Subcutaneous abdominal adipose tissue (tissue), 5 donors: ENCODE measurements around the gene FURIN.

Experiments used
- H3K27ac ChIP-seq: one replicate; pipeline ENCODE4 v1.7.0; 2013; ENCODE audit warnings: low read depth, mild to moderate bottlenecking, inconsistent platforms, low read length, moderate library complexity
- H3K27me3 ChIP-seq, 5 donors: one replicate each; pipeline ENCODE4 v1.7.0; 2013; ENCODE audit warnings: low read length in 5 of 5, inconsistent platforms in 1 of 5; ENCODE audit not compliant: control insufficient read depth in 5 of 5, insufficient read depth in 4 of 5
- H3K36me3 ChIP-seq, 5 donors: one replicate each; pipeline ENCODE4 v1.7.0; 2013; ENCODE audit warnings: low read length in 5 of 5; ENCODE audit not compliant: control insufficient read depth in 5 of 5, insufficient read depth in 5 of 5
- H3K4me1 ChIP-seq, 5 donors: one replicate each; pipeline ENCODE4 v1.7.0; 2013; ENCODE audit warnings: low read length in 5 of 5, mild to moderate bottlenecking in 3 of 5, moderate library complexity in 1 of 5; ENCODE audit not compliant: control insufficient read depth in 5 of 5, insufficient read depth in 5 of 5
- H3K4me3 ChIP-seq, 5 donors: one replicate each; pipeline ENCODE4 v1.7.0; 2013; ENCODE audit warnings: low read length in 5 of 5, low read depth in 1 of 5
- H3K9ac ChIP-seq, 5 donors: one replicate each; pipeline ENCODE4 v1.7.0; 2013; ENCODE audit warnings: low read length in 5 of 5, mild to moderate bottlenecking in 4 of 5, moderate library complexity in 3 of 5
- H3K9me3 ChIP-seq, 5 donors: one replicate each; pipeline ENCODE4 v1.7.0; 2013; ENCODE audit warnings: low read length in 5 of 5; ENCODE audit not compliant: control insufficient read depth in 5 of 5
- donor health status: healthy.
- donor health status: healthy.
- donor health status: healthy.
- donor health status: healthy.
- donor health status: healthy.

FURIN gene

GRCh38 chr15:90885432-90886290, 17.3 kb downstream of the FURIN start:
- Histone ChIP-seq H3K9me3 (no peaks in the 10 kb centered on the region), H3K27me3 (no peaks in the 10 kb centered on the region), H3K4me3 (peak overlapping the region; percentile 52 to 83 (median 74)), H3K36me3 (peaks cover 0 to 54% (median 47%) of the 10 kb centered on the region in 5 donors), H3K27ac (peak overlapping the region; percentile 89), H3K4me1 (peaks cover 5 to 44% (median 36%) of the 10 kb centered on the region in 5 donors), H3K9ac (peak overlapping the region; percentile 18 to 94 (median 84))

GRCh38 chr15:90886291-90886614, 17.9 kb downstream of the FURIN start:
- Histone ChIP-seq H3K4me1 (peaks cover 5 to 44% (median 36%) of the 10 kb centered on the region in 5 donors), H3K9me3 (no peaks in the 10 kb centered on the region), H3K27ac (peak overlapping the region; percentile 89), H3K4me3 (peak overlapping the region in 3 of 5 donors; percentile 16 to 83 (median 74)), H3K9ac (peak overlapping the region in 2 of 5 donors; percentile 18 to 90), H3K27me3 (no peaks in the 10 kb centered on the region), H3K36me3 (peaks cover 0 to 54% (median 47%) of the 10 kb centered on the region in 5 donors)

- Histone ChIP-seq H3K9me3 (no peaks in the 10 kb centered on the region), H3K36me3 (peaks cover 0 to 54% (median 47%) of the 10 kb centered on the region in 5 donors), H3K27me3 (no peaks in the 10 kb centered on the region), H3K4me3 (no peak overlapping the region), H3K27ac (no peak overlapping the region), H3K4me1 (peaks cover 5 to 44% (median 36%) of the 10 kb centered on the region in 5 donors), H3K9ac (no peak overlapping the region)
Measured at GRCh38 chr15:90887037-90887481, 18.7 kb downstream of the FURIN start.

DNA sequence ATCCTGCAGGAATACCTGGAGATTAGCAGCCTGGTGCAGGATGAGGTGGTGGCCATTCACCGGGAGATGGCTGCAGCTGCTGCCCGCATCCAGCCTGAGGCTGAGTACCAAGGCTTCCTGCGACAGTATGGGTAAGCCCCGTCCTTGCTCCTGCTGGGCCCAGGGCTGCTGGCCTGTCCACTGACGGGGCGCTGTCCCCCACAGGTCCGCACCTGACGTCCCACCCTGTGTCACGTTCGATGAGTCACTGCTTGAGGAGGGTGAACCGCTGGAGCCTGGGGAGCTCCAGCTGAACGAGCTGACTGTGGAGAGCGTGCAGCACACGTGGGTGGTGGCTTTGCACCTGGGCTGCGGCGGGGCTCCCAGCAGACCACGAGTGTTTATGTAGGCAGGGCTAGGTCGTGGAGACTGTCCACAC, 20.9 kb downstream of the FURIN start:
- H3K36me3 ChIP-seq, result peaks cover 0 to 70% (median 64%) of the 10 kb centered on the region in 5 donors
- H3K9ac ChIP-seq, result no peak overlapping the region
- peaks cover 2 to 27% (median 24%) of the 10 kb centered on the region in 5 donors for H3K4me1 ChIP-seq
- no peaks in the 10 kb centered on the region for H3K9me3 ChIP-seq
- H3K4me3 ChIP-seq, result no peak overlapping the region
- no peak overlapping the region for H3K27ac ChIP-seq
- H3K27me3 ChIP-seq, result no peaks in the 10 kb centered on the region

DNA sequence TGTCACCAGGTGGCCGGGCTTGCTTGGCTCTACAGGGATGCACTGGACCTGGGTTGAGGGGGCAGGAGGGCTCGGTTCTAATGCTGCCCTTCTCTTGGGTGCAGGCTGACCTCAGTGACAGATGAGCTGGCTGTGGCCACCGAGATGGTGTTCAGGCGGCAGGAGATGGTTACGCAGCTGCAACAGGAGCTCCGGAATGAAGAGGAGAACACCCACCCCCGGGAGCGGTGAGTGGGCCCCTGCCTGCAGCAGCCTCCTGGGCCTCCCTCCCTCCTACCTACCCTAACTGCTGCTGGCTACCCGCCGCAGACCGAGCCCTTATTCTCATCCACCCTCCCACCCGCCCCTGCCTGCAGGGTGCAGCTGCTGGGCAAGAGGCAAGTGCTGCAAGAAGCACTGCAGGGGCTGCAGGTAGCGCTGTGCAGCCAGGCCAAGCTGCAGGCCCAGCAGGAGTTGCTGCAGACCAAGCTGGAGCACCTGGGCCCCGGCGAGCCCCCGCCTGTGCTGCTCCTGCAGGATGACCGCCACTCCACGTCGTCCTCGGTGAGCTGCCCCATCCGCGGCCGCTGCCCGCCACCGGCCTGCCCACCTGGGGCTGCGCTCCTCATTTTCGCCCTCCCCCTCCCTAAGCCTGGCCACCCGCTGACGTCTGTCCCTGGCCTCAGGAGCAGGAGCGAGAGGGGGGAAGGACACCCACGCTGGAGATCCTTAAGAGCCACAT, 21.5 kb downstream of the FURIN start:
- Histone ChIP-seq H3K36me3 (peaks cover 0 to 75% (median 66%) of the 10 kb centered on the region in 5 donors), H3K27ac (no peak overlapping the region), H3K27me3 (no peaks in the 10 kb centered on the region), H3K4me1 (peaks cover 2 to 22% (median 18%) of the 10 kb centered on the region in 5 donors), H3K9ac (no peak overlapping the region), H3K9me3 (no peaks in the 10 kb centered on the region), H3K4me3 (no peak overlapping the region)

- H3K36me3 ChIP-seq, result peaks cover 0 to 84% (median 75%) of the 10 kb centered on the region in 5 donors
- H3K4me1 ChIP-seq, result peaks cover 0 to 21% (median 11%) of the 10 kb centered on the region in 5 donors
- H3K27me3 ChIP-seq, result no peaks in the 10 kb centered on the region
- no peak overlapping the region for H3K27ac ChIP-seq
- no peaks in the 10 kb centered on the region for H3K9me3 ChIP-seq
- H3K4me3 ChIP-seq, result no peak overlapping the region
- no peak overlapping the region for H3K9ac ChIP-seq
Measured at GRCh38 chr15:90890839-90891238, 22.5 kb downstream of the FURIN start.

GRCh38 chr15:90891346-90891949, 23.1 kb downstream of the FURIN start:
- Histone ChIP-seq H3K9ac (no peak overlapping the region), H3K4me3 (no peak overlapping the region), H3K27ac (no peak overlapping the region), H3K9me3 (no peaks in the 10 kb centered on the region), H3K36me3 (peaks cover 0 to 88% (median 77%) of the 10 kb centered on the region in 5 donors), H3K27me3 (no peaks in the 10 kb centered on the region), H3K4me1 (peaks cover 0 to 15% (median 5%) of the 10 kb centered on the region in 5 donors)

GRCh38 chr15:90892023-90892422, 23.6 kb downstream of the FURIN start:
- Histone ChIP-seq H3K9ac (no peak overlapping the region), H3K4me3 (no peak overlapping the region), H3K9me3 (no peaks in the 10 kb centered on the region), H3K36me3 (peaks cover 0 to 86% (median 74%) of the 10 kb centered on the region in 5 donors), H3K27ac (no peak overlapping the region), H3K4me1 (peaks cover 0 to 10% (median 3%) of the 10 kb centered on the region in 5 donors), H3K27me3 (no peaks in the 10 kb centered on the region)

DNA sequence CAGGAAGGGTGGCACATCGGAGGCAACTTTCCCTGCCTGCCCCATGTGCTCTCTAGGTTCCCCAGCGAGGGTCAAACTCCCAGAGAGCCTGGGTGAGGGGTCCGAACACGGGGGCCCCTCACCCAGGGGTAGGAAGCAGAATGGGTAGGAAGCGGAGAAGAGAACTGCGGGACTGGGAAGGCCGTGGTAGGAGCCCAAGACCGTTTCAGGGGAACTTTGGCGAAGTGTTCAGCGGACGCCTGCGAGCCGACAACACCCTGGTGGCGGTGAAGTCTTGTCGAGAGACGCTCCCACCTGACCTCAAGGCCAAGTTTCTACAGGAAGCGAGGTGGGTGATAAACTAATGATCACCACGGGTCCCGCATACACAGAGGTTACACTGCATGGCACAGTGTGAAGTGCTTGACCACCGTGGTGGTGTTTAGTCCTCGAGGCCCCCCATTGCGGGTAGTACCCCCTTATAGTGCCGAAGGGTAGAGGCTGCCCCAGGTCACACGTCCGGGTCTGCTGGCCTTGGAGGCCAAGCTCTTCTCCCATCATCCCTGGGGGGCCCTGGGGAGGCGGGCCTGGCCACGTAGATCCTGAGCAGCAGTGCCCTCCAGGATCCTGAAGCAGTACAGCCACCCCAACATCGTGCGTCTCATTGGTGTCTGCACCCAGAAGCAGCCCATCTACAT, 24.2 kb downstream of the FURIN start:
- H3K4me3 ChIP-seq, result no peak overlapping the region
- H3K9me3 ChIP-seq, result no peaks in the 10 kb centered on the region
- peaks cover 0 to 80% (median 69%) of the 10 kb centered on the region in 5 donors for H3K36me3 ChIP-seq
- H3K27ac ChIP-seq, result no peak overlapping the region
- no peak overlapping the region for H3K9ac ChIP-seq
- H3K4me1 ChIP-seq, result peaks cover 0 to 9% (median 3%) of the 10 kb centered on the region in 5 donors
- no peaks in the 10 kb centered on the region for H3K27me3 ChIP-seq
